Prostate gland (tissue), 2 donors: ENCODE measurements around the gene ATP6V1F.

Source experiments
- CTCF ChIP-seq, 4 experiments: fragments of 200-600 bp in 2 of 4; fragments of 450-650 bp in 2 of 4; sonication (generic) in 2 of 4; IDR thresholded peaks; 1 replicate in 3 of 4; 2 replicates in 1 of 4; pipeline ENCODE4 v1.5.1; 2016 to 2019; ENCODE audit warnings: antibody characterized with exemption in 4 of 4, mild to moderate bottlenecking in 2 of 4, moderate library complexity in 2 of 4
- POLR2A ChIP-seq: fragments of 450-650 bp; IDR thresholded peaks from one replicate; pipeline ENCODE4 v1.6.1; 2016; ENCODE audit warnings: antibody characterized with exemption, mild to moderate bottlenecking
- POLR2AphosphoS5 ChIP-seq: sonication (generic); formaldehyde crosslinking; IDR thresholded peaks from one replicate; pipeline ENCODE4 v1.6.1; 2017; ENCODE audit warnings: antibody characterized with exemption

GRCh38 chr7:128835790-128836641, 26.6 kb upstream of the ATP6V1F start:
- no peak for TF ChIP-seq CTCF (IDR thresholded peaks at IDR 0.05)
- no peak for TF ChIP-seq POLR2A
- TF ChIP-seq POLR2AphosphoS5 = no peak
